ENCODE results near the gene MBOAT7. TPM values are rescaled to one million over a fixed set of nuclear protein-coding genes. Genes with fewer than 3 reads are reported as not detected.
"Not testable (repeated sequence)": the region's sequence is repeated elsewhere in the genome, so short reads cannot be mapped to it uniquely, and the experiment has no call there.

The MBOAT7 gene
- total RNA-seq, 1 experiment from 2014 or later = 85.6 TPM

DNA sequence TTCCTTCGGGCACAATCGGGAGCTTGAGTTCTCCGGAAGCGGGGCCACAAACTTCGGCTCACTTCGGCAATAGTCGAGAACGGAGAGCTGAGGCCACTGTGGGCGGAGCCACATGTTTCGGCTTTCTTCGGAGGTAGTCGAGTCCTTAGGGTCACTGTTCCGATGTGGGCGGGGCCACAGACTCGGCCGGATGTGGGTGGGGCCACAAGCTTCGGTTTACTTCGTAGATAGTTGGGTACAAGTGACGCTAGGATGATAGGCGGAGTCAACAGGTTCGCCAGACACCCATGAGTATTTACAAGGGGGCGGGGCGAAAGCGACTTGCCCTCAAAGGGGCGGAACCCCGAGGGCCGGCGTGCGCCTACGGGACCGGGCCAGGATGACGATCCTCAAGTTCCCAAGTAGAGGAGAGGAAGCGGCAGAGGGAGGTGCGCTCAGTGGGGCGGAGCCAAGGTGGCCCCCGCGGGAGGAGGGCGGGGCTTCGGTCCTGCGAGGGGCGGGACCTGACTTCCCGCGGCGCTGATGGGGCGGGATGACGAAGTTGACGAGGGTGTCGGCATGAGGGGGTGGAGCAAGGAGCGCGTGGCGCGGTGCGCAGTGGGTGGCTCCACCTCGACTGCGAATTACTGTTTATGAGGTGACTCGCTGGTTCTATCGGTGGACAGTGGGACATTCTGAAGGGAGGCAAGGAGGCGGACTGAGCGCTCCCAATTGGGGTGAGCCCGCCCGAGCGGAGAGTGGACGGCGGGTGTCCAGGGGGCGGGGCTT is 539 bp upstream of the MBOAT7 start:
- Histone ChIP-seq H3K27me3 (ENCODE audit: low read length) (no peaks in the 10 kb centered on the region), H3K36me3 (ENCODE audit: insufficient read depth, low read length) (peaks cover 17% of the 10 kb centered on the region; the same call in 1 of the 2 replicates), H3K9ac (ENCODE audit: low read length) (peak overlapping the region; percentile 90), H3K4me3 (ENCODE audit: low read length) (peak overlapping the region; percentile 76), H3K4me1 (ENCODE audit: low read length) (peaks cover 22% of the 10 kb centered on the region), H4K20me1 (ENCODE audit: insufficient read depth, low read depth, low read length) (no peaks in the 10 kb centered on the region), H3K4me2 (ENCODE audit: low read depth, low read length, poor library complexity, severe bottlenecking) (peak overlapping the region; percentile 90), H2AFZ (ENCODE audit: low read length) (no peak overlapping the region; the same call in 1 of the 2 replicates), H3K79me2 (ENCODE audit: low read length) (peaks cover 47% of the 10 kb centered on the region), H3K9me2 (replicated peaks; ENCODE audit: insufficient read depth, low read length) (no peaks in the 10 kb centered on the region), H3K9me3 (ENCODE audit: low read length) (no peaks in the 10 kb centered on the region), H3K27ac (ENCODE audit: low read length) (peak overlapping the region; percentile 83)
- peak; percentile 100 for DNase-seq

DNA sequence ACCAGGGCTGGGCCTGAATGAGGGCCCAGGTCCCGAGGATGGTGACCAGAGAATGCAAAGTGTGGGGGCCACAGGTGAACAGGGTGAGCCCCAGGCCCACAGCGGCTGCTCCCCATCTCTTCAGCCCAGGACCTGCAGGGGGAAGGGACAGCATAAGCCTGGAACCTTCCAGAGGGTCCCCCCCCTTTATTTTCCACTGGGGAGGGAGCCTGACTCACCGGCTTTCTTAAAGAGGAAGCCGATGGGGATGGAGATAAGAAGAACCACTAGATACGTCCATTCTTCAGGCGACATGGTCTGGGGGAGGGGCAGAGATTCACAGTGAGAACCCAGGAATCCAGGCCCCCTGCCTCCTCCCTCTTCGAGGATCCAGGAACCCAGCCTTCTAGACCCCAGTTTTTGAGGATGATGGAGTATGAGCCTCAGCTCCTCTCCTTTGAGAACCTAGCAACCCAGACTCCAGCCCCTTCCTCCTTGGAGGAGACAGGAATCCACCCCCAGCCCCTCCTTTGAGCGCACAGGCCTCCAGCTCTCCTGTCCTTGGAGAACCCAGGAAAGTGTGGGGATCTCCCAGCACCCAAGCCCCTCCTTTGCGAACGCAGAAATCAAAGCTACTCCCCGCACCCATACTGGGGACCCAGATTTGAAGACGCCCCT is 1.0 kb downstream of the MBOAT7 start:
- H3K9me2 ChIP-seq (replicated peaks; ENCODE audit: insufficient read depth, low read length) = no peaks in the 10 kb centered on the region
- H3K4me2 ChIP-seq (ENCODE audit: low read depth, low read length, poor library complexity, severe bottlenecking) = peak overlapping the region; percentile 90
- peak overlapping the region; percentile 90 for H3K9ac ChIP-seq (ENCODE audit: low read length)
- peaks cover 8% of the 10 kb centered on the region; the same call in 1 of the 2 replicates for H3K36me3 ChIP-seq (ENCODE audit: insufficient read depth, low read length)
- peak overlapping the region; percentile 76 for H3K4me3 ChIP-seq (ENCODE audit: low read length)
- H3K27me3 ChIP-seq (ENCODE audit: low read length) = no peaks in the 10 kb centered on the region
- no peak overlapping the region for H2AFZ ChIP-seq (ENCODE audit: low read length)
- peak overlapping the region; percentile 81 for H3K27ac ChIP-seq (ENCODE audit: low read length)
- H3K4me1 ChIP-seq (ENCODE audit: low read length) = peaks cover 22% of the 10 kb centered on the region
- peak; percentile 73 for DNase-seq
- H3K9me3 ChIP-seq (ENCODE audit: low read length) = no peaks in the 10 kb centered on the region
- H3K79me2 ChIP-seq (ENCODE audit: low read length) = peaks cover 43% of the 10 kb centered on the region
- H4K20me1 ChIP-seq (ENCODE audit: insufficient read depth, low read depth, low read length) = no peaks in the 10 kb centered on the region

DNA sequence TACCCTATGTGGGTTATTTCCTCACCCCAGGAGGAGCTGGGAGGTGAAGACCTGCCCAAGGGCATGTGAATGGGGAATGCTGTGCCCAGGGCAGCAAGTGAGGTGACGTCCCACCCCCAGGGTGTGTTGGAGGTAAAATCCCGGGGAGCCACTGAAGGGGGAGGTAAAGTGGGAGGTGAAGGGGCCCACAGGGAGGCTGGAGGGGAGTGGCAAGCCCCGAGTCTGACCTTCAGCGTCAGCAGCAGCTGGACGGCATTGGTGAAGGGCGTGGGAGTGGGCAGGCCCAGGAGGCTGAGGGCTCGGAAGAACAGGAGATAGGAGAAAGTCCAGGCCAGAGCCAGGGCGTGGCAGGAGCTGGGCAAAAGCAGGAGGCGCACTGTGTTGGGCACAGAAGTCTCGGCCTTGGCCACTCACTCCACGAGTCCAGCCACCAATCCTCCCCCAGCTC is 2.4 kb downstream of the MBOAT7 start:
- Histone ChIP-seq H4K20me1 (ENCODE audit: insufficient read depth, low read depth, low read length) (no peaks in the 10 kb centered on the region), H3K4me1 (ENCODE audit: low read length) (peaks cover 10% of the 10 kb centered on the region), H3K36me3 (ENCODE audit: insufficient read depth, low read length) (0 out of 2 replicates have a peak, but pooled peaks cover 4% of the 10 kb centered on the region), H3K4me3 (ENCODE audit: low read length) (no peak overlapping the region), H3K9me2 (replicated peaks; ENCODE audit: insufficient read depth, low read length) (no peaks in the 10 kb centered on the region), H3K9ac (ENCODE audit: low read length) (peak overlapping the region; percentile 6; the same call in 1 of the 2 replicates), H3K9me3 (ENCODE audit: low read length) (no peaks in the 10 kb centered on the region), H3K79me2 (ENCODE audit: low read length) (peaks cover 29% of the 10 kb centered on the region), H3K27ac (ENCODE audit: low read length) (no peak overlapping the region), H3K4me2 (ENCODE audit: low read depth, low read length, poor library complexity, severe bottlenecking) (no peak overlapping the region), H3K27me3 (ENCODE audit: low read length) (no peaks in the 10 kb centered on the region), H2AFZ (ENCODE audit: low read length) (no peak overlapping the region)
- no peak for DNase-seq

DNA sequence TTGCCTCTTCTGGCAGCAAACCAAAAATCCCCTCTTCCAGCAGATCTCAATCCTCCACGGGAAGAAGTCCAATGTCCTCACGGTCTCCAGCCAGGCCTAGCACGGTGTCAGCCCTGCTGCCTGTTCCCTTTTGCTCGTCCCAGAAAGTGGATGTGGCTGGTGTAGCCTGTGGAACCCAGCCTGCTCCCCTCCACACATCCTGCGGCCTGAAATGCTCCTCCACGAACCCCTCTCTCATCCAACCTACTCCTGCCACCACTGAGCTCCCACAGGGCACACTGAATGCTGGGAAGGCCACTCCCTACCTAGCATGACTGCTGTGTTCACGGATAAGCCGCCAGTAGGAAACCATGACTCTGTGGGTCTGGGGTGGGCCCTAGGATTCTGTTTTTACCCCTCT is 3.0 kb downstream of the MBOAT7 start:
- Histone ChIP-seq H3K27ac (ENCODE audit: low read length) (no peak overlapping the region), H3K79me2 (ENCODE audit: low read length) (peaks cover 24% of the 10 kb centered on the region), H4K20me1 (ENCODE audit: insufficient read depth, low read depth, low read length) (no peaks in the 10 kb centered on the region), H3K4me2 (ENCODE audit: low read depth, low read length, poor library complexity, severe bottlenecking) (no peak overlapping the region), H3K36me3 (ENCODE audit: insufficient read depth, low read length) (0 out of 2 replicates have a peak, but pooled peaks cover 4% of the 10 kb centered on the region), H2AFZ (ENCODE audit: low read length) (no peak overlapping the region), H3K9me3 (ENCODE audit: low read length) (no peaks in the 10 kb centered on the region), H3K9ac (ENCODE audit: low read length) (no peak overlapping the region), H3K4me1 (ENCODE audit: low read length) (peaks cover 8% of the 10 kb centered on the region), H3K4me3 (ENCODE audit: low read length) (no peak overlapping the region), H3K9me2 (replicated peaks; ENCODE audit: insufficient read depth, low read length) (no peaks in the 10 kb centered on the region), H3K27me3 (ENCODE audit: low read length) (no peaks in the 10 kb centered on the region)
- DNase-seq = peak; percentile 39

DNA sequence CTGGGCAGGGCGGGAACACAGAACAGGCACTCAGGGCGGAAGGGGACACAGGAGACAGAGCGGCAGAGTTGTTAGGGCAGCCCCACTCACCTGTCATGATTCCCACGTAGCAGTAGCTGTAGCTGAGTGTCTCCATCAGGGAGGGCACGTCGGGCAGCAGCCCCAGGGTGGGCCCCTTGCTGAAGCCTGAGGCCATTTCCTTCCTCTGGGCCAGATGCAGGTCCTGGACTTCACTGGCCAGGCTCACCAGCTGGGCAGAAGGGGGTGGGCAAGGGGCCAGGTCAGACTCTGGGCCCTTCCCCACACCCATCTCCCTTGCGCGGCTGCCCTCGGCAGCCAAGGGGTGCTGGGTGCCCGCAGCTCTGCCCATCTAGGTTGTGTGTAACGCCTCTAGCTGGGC is 5.9 kb downstream of the MBOAT7 start:
- Histone ChIP-seq H3K4me3 (ENCODE audit: low read length) (no peak overlapping the region), H4K20me1 (ENCODE audit: insufficient read depth, low read depth, low read length) (peaks cover 12% of the 10 kb centered on the region), H3K27me3 (ENCODE audit: low read length) (no peaks in the 10 kb centered on the region), H3K36me3 (ENCODE audit: insufficient read depth, low read length) (0 out of 2 replicates have a peak, but pooled peaks cover 9% of the 10 kb centered on the region), H2AFZ (ENCODE audit: low read length) (no peak overlapping the region), H3K4me1 (ENCODE audit: low read length) (peaks cover 22% of the 10 kb centered on the region), H3K9me2 (replicated peaks; ENCODE audit: insufficient read depth, low read length) (no peaks in the 10 kb centered on the region), H3K79me2 (ENCODE audit: low read length) (peaks cover 17% of the 10 kb centered on the region), H3K4me2 (ENCODE audit: low read depth, low read length, poor library complexity, severe bottlenecking) (no peak overlapping the region), H3K27ac (ENCODE audit: low read length) (no peak overlapping the region), H3K9me3 (ENCODE audit: low read length) (no peaks in the 10 kb centered on the region), H3K9ac (ENCODE audit: low read length) (no peak overlapping the region)
- peak; percentile 37 for DNase-seq

DNA sequence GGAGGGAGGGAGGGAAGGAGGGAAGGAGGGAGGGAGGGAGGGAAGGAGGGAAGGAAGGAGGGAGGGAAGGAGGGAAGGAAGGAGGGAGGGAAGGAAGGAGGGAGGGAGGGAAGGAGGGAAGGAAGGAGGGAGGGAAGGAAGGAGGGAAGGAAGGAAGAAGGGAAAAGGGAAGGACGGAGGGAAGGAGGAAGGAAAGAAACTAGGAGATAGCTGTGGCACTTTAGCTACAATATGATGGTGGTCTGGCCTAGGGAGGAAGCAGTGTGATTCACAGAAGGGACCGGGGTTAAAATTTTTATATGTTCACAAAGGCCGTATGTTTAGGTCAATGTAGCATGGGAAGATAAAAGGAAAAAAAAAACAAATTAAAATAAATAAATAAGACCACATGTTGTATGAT is 7.5 kb downstream of the MBOAT7 start:
- H3K4me1 ChIP-seq (ENCODE audit: low read length) = peaks cover 17% of the 10 kb centered on the region
- peaks cover 12% of the 10 kb centered on the region for H4K20me1 ChIP-seq (ENCODE audit: insufficient read depth, low read depth, low read length)
- H3K9me2 ChIP-seq (replicated peaks; ENCODE audit: insufficient read depth, low read length); H3K27me3 ChIP-seq (ENCODE audit: low read length); H3K79me2 ChIP-seq (ENCODE audit: low read length); H2AFZ ChIP-seq (ENCODE audit: low read length); H3K4me3 ChIP-seq (ENCODE audit: low read length); H3K9ac ChIP-seq (ENCODE audit: low read length); H3K36me3 ChIP-seq (ENCODE audit: insufficient read depth, low read length); DNase-seq; H3K27ac ChIP-seq (ENCODE audit: low read length); H3K9me3 ChIP-seq (ENCODE audit: low read length); H3K4me2 ChIP-seq (ENCODE audit: low read depth, low read length, poor library complexity, severe bottlenecking): not testable (repeated sequence)

DNA sequence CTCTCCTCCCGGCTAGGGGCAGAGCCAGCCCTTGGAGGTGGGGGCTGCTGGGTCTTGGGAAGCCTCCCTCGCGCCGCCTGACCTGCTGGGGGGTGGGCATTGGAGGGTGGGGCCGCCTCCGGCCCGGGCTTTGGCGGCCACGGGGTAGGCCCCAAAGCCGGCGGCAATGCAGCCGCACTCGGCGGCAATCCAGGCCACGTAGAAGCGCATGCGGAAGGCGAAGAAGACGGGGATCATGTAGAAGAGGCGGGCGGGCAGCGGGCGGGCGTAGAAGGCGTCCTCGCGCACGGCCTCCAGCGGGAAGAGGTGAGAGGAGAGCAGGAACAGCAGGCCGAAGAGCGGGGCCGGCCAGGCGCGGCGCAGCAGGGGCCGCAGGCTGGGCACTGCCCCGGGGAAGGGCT is 8.7 kb downstream of the MBOAT7 start:
- Histone ChIP-seq H3K79me2 (ENCODE audit: low read length) (no peaks in the 10 kb centered on the region), H3K9me3 (ENCODE audit: low read length) (no peaks in the 10 kb centered on the region), H3K27me3 (ENCODE audit: low read length) (no peaks in the 10 kb centered on the region), H3K4me2 (ENCODE audit: low read depth, low read length, poor library complexity, severe bottlenecking) (no peak overlapping the region), H3K27ac (ENCODE audit: low read length) (no peak overlapping the region), H3K4me1 (ENCODE audit: low read length) (peaks cover 17% of the 10 kb centered on the region), H3K9me2 (replicated peaks; ENCODE audit: insufficient read depth, low read length) (no peaks in the 10 kb centered on the region), H2AFZ (ENCODE audit: low read length) (no peak overlapping the region), H3K4me3 (ENCODE audit: low read length) (no peak overlapping the region), H3K9ac (ENCODE audit: low read length) (no peak overlapping the region), H3K36me3 (ENCODE audit: insufficient read depth, low read length) (peaks cover 17% of the 10 kb centered on the region), H4K20me1 (ENCODE audit: insufficient read depth, low read depth, low read length) (peaks cover 12% of the 10 kb centered on the region)
- no peak for DNase-seq

DNA sequence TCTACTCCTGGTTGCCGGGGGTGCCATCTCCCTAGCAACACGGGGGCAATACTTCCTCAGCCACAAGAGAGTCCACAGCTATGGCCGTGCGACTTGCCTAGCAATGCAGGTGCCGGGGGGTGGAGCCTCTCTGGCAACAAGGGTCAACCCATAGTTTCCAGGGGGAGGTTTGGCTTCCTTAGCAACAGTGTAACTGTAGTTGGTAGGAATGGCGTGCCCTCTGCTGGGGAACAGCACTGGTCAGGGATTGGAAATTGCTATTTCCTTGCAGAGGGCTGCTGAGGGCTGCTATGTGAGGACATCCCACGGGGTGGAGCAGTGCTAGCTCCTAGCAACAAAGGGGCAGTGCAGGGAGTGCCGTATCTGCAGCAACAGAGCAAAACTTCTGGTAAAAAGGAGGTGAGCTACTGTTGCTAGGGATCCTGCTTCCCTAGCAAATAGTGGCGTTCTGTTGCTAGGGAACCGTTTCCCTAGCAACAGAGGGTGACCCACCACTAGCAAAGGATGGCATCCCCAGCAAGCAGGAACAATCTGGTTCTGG is 9.4 kb downstream of the MBOAT7 start:
- no peak overlapping the region for H3K4me3 ChIP-seq (ENCODE audit: low read length)
- H3K4me1 ChIP-seq (ENCODE audit: low read length) = peaks cover 17% of the 10 kb centered on the region
- DNase-seq = peak; percentile 87
- H3K27me3 ChIP-seq (ENCODE audit: low read length) = no peaks in the 10 kb centered on the region
- H3K27ac ChIP-seq (ENCODE audit: low read length) = no peak overlapping the region
- peaks cover 12% of the 10 kb centered on the region for H4K20me1 ChIP-seq (ENCODE audit: insufficient read depth, low read depth, low read length)
- H2AFZ ChIP-seq (ENCODE audit: low read length) = no peak overlapping the region
- no peaks in the 10 kb centered on the region for H3K9me2 ChIP-seq (replicated peaks; ENCODE audit: insufficient read depth, low read length)
- no peak overlapping the region for H3K9ac ChIP-seq (ENCODE audit: low read length)
- H3K36me3 ChIP-seq (ENCODE audit: insufficient read depth, low read length) = peaks cover 17% of the 10 kb centered on the region
- no peaks in the 10 kb centered on the region for H3K79me2 ChIP-seq (ENCODE audit: low read length)
- no peaks in the 10 kb centered on the region for H3K9me3 ChIP-seq (ENCODE audit: low read length)
- no peak overlapping the region for H3K4me2 ChIP-seq (ENCODE audit: low read depth, low read length, poor library complexity, severe bottlenecking)

All from Karpas-422 (cell line).